NCI-H128 (cell line): ENCODE results near the gene PXMP2.

ENCODE experiments used
- DNase-seq: peaks from one replicate; lab custom pipeline; 2025; ENCODE audit not compliant: unreplicated experiment; lab: John Stamatoyannopoulos, UW

Gene PXMP2

GRCh38 chr12:132687211-132688164 is at the start of gene PXMP2, which contains the start of gene POLE:
Gene PXMP2 (plus strand): TSS chr12:132687587. CDS start chr12:132687671, 84 bp downstream.
Gene POLE (minus strand): TSS chr12:132687342. CDS start chr12:132687315, 27 bp downstream.
- peak; percentile 88 for DNase-seq

GRCh38 chr12:132637811-132638210 is 49.6 kb upstream of the PXMP2 start:
- DNase-seq = no peak

DNA sequence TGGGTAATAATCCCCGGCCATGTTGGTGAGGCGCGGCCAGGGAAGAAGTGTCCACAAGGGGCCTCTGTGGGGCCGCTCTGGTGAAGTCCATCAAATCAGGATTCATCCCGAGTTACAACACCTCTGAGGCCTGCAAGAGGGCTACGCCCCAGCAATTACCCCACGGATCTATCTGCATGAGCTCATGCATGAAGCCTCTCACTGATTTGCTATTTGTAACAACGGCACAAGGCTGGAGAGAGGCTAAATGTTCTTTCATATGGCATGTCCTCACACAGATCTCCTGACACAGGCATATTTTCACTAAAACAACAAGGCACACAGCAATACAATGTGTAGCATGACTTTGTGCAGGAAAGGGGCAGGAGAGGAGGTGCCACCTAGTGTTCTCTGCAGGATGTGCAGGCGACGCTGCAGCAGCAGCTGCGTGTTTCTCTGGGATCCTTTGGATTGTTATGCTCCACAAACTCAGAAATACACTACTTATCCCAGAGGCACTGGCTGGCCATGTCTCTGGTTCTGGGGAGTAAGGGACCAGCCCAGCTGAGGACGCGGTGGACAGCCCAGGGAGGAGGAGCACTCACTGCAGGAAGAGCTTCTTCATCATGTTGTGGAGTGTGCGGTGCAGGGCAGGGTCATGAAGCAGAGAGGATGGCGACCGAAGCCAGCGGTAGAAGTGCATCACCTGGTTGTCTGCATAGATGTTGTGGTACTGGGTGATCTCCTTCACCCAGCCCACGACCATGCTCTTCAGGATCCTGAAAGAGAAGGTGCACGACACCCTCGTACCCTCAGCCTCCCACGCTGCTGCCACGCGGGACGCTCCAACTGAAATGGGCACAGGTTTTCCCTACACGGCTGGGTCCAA is 48.6 kb upstream of the PXMP2 start:
- DNase-seq = no peak

- no peak for DNase-seq
Measured at GRCh38 chr12:132639956-132640520, 47.3 kb upstream of the PXMP2 start.

- no peak for DNase-seq
Measured at GRCh38 chr12:132640936-132641335, 46.5 kb upstream of the PXMP2 start.

GRCh38 chr12:132641811-132642650 is 45.4 kb upstream of the PXMP2 start:
- no peak for DNase-seq

- DNase-seq = no peak
Measured at GRCh38 chr12:132642846-132643835, 44.2 kb upstream of the PXMP2 start.

GRCh38 chr12:132646850-132647249 is 40.5 kb upstream of the PXMP2 start:
- no peak for DNase-seq

GRCh38 chr12:132647858-132648257 is 39.5 kb upstream of the PXMP2 start:
- DNase-seq = no peak

GRCh38 chr12:132648616-132649225 is 38.7 kb upstream of the PXMP2 start:
- no peak for DNase-seq

- DNase-seq = no peak
Measured at GRCh38 chr12:132649226-132649945, 38.0 kb upstream of the PXMP2 start.

DNA sequence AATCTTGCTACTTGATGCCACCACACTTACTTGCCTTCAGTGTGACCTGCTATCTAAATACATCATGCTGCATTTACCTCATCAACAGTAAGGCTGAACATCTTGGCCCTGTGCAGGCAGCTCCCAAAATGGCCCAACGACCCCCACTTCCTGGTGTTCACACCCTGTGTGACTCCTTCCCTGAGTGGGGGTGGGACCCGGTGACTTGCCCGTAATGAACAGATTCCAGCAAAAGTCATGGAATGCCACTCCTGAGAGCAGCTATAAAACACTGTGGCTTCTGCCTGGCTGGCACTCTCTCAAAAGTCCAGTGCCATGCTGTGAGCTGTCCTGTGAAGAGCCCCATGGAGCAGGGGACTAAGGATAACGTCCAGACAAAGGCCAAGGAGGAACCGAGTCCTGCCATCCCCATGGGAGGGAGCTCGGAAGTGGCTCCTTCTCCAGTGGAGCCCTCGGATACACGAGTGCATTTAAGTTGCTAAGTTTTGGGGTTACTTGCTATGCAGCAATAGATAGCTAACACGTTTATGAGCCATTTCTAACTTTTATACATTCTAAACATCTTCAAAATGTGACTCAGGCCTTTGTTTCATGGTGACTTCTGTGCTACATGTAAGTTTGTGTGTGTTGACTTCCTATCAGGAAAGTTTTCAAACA is 35.8 kb upstream of the PXMP2 start:
- no peak for DNase-seq

DNA sequence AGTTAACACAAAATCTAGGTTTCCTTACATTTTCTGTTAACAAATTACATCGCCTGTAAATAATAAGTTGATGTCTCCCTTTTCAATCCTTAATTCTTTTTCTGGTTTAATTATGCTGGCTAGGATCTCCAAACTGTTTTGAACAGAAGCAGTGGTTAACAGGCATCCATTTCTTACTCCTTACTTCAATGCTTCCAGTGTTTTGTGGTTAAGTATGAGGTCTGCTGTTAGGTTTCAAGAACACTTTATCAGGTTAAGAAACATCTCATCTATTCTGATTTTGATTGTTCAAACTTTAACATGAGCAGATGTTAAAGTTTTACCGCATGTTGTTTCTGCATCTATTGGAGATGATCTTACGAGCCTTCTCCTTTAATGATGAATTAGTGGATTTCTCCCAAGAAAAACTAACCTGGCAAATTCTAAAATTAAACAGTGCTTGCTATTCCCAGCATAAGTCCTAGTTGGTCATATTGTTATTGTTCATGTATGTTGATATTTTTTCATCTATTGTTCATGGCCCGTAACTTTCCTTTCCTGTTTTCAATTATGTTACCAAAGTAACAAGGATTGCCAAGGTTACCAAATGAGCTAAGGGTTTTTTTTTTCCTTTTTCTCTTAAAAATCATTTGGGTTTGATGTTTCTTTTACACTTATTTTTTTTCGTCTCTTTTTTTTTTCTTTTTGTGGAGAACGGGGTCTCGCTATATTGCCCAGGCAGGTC is 33.7 kb upstream of the PXMP2 start:
- DNase-seq = no peak

- no peak for DNase-seq
Measured at GRCh38 chr12:132657004-132657727, 30.2 kb upstream of the PXMP2 start.

GRCh38 chr12:132658149-132658894 is 29.1 kb upstream of the PXMP2 start:
- DNase-seq = no peak

DNA sequence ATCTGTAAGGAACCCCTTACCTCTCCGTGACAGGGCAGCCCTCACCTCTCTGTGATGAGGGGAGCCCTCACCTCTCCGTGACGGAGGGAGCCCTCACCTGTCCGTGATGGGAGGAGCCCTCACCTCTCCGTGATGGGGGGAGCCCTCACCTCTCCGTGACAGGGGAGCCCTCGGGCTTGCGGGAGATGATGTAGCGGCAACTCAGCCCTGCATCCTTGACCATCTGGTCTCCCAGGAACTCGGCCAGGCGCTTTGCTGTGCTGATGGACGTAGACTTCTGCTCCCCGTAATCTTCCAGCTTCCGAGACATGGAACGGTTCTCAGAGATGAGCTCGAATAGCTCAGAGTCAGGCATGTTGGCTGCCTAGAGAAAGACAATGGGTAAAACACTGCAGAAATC is 28.2 kb upstream of the PXMP2 start:
- no peak for DNase-seq
